ENCODE data around the gene PTPRG.
"Not testable (repeated sequence)": the region's sequence is repeated elsewhere in the genome, so short reads cannot be mapped to it uniquely, and the experiment has no call there.

The PTPRG gene

GRCh38 chr3:61707492-61707891 is 146.1 kb downstream of the PTPRG start:
- H3K4me3 ChIP-seq (ENCODE audit: control insufficient read depth, low read depth, low read length): no peak overlapping the region
- no peak for TF ChIP-seq CTCF (conservative IDR thresholded peaks at IDR 0.05; ENCODE audit: control insufficient read depth, insufficient read depth, low read depth, low read length)
- no peak for DNase-seq (ENCODE audit: low read depth)

GRCh38 chr3:61710920-61711319 is 149.5 kb downstream of the PTPRG start:
- H3K4me3 ChIP-seq (ENCODE audit: control insufficient read depth, low read depth, low read length); DNase-seq (ENCODE audit: low read depth): not testable (repeated sequence)

- no peak overlapping the region for H3K4me3 ChIP-seq (ENCODE audit: control insufficient read depth, low read depth, low read length)
- no peak for TF ChIP-seq CTCF (conservative IDR thresholded peaks at IDR 0.05; ENCODE audit: control insufficient read depth, insufficient read depth, low read depth, low read length)
- no peak for DNase-seq (ENCODE audit: low read depth)
Measured at GRCh38 chr3:61714225-61714624, 152.9 kb downstream of the PTPRG start.

GRCh38 chr3:61715886-61716527 is 154.6 kb downstream of the PTPRG start:
- no peak for TF ChIP-seq CTCF (conservative IDR thresholded peaks at IDR 0.05; ENCODE audit: control insufficient read depth, insufficient read depth, low read depth, low read length)
- DNase-seq (ENCODE audit: low read depth): no peak
- no peak overlapping the region for H3K4me3 ChIP-seq (ENCODE audit: control insufficient read depth, low read depth, low read length)

GRCh38 chr3:61716693-61717092 is 155.3 kb downstream of the PTPRG start:
- not testable (repeated sequence) for DNase-seq (ENCODE audit: low read depth); H3K4me3 ChIP-seq (ENCODE audit: control insufficient read depth, low read depth, low read length)

GRCh38 chr3:61718565-61718964 is 157.2 kb downstream of the PTPRG start:
- no peak for DNase-seq (ENCODE audit: low read depth)
- H3K4me3 ChIP-seq (ENCODE audit: control insufficient read depth, low read depth, low read length): no peak overlapping the region
- TF ChIP-seq CTCF (conservative IDR thresholded peaks at IDR 0.05; ENCODE audit: control insufficient read depth, insufficient read depth, low read depth, low read length): no peak

GRCh38 chr3:61719278-61719977 is 158.1 kb downstream of the PTPRG start:
- DNase-seq (ENCODE audit: low read depth): no peak
- TF ChIP-seq CTCF (conservative IDR thresholded peaks at IDR 0.05; ENCODE audit: control insufficient read depth, insufficient read depth, low read depth, low read length): no peak
- H3K4me3 ChIP-seq (ENCODE audit: control insufficient read depth, low read depth, low read length): no peak overlapping the region

- DNase-seq (ENCODE audit: low read depth): no peak
- H3K4me3 ChIP-seq (ENCODE audit: control insufficient read depth, low read depth, low read length): no peak overlapping the region
- TF ChIP-seq CTCF (conservative IDR thresholded peaks at IDR 0.05; ENCODE audit: control insufficient read depth, insufficient read depth, low read depth, low read length): no peak
Measured at GRCh38 chr3:61723038-61723437, 161.7 kb downstream of the PTPRG start.
